ENCODE data around the gene POLR2L. TPM values are rescaled to one million over a fixed set of nuclear protein-coding genes. Genes with fewer than 3 reads are reported as not detected.

The POLR2L gene
- total RNA-seq, 1 donor from 2014 or later: 128 TPM

- Mint-ChIP-seq H3K36me3 (ENCODE audit: low read depth) (peaks cover 10% of the 10 kb centered on the region), H3K27me3 (ENCODE audit: low read depth) (no peaks in the 10 kb centered on the region), H3K27ac (ENCODE audit: unreplicated experiment) (no peak overlapping the region), H3K4me3 (no peak overlapping the region), H3K4me1 (no peaks in the 10 kb centered on the region), H3K9me3 (no peaks in the 10 kb centered on the region)
- no peak for DNase-seq (ENCODE audit: low read depth, low spot score)
- TF ChIP-seq CTCF (conservative IDR thresholded peaks at IDR 0.05): no peak
These were observed 46.2 kb upstream of the POLR2L start for GRCh38 chr11:888310-889212.

GRCh38 chr11:887589-887988 lies 45.3 kb upstream of the POLR2L start:
- Mint-ChIP-seq H3K9me3 (no peaks in the 10 kb centered on the region), H3K4me3 (no peak overlapping the region), H3K4me1 (no peaks in the 10 kb centered on the region), H3K27me3 (ENCODE audit: low read depth) (no peaks in the 10 kb centered on the region), H3K27ac (ENCODE audit: unreplicated experiment) (no peak overlapping the region), H3K36me3 (ENCODE audit: low read depth) (peaks cover 10% of the 10 kb centered on the region)
- no peak for TF ChIP-seq CTCF (conservative IDR thresholded peaks at IDR 0.05)
- no peak for DNase-seq (ENCODE audit: low read depth, low spot score)

DNA sequence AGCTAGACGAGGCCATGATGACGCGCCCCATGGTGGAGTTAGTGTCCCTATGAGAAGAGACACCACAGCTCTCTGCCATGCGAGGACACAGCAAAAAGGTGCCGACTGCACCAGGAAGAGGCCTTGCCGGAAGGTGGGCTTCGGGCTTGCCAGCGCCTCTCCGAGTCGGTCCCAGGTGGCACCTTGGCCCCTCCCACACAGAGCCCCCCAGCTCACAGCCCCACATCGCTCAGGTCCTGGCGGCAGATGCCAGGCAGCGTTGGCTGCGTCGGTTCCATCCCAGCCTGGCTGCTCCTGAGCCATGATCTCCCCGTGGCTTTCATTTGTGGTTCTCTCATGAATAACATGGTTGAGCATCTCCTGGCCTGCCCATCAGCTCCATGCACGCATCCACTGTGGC lies 44.2 kb upstream of the POLR2L start:
- Mint-ChIP-seq H3K27ac (ENCODE audit: unreplicated experiment) (no peak overlapping the region), H3K27me3 (ENCODE audit: low read depth) (no peaks in the 10 kb centered on the region), H3K9me3 (no peaks in the 10 kb centered on the region), H3K4me1 (no peaks in the 10 kb centered on the region), H3K36me3 (ENCODE audit: low read depth) (peaks cover 13% of the 10 kb centered on the region), H3K4me3 (no peak overlapping the region)
- TF ChIP-seq CTCF (conservative IDR thresholded peaks at IDR 0.05): no peak
- no peak for DNase-seq (ENCODE audit: low read depth, low spot score)

- no peak for DNase-seq (ENCODE audit: low read depth, low spot score)
- Mint-ChIP-seq H3K4me1 (no peaks in the 10 kb centered on the region), H3K27me3 (ENCODE audit: low read depth) (no peaks in the 10 kb centered on the region), H3K4me3 (no peak overlapping the region), H3K36me3 (ENCODE audit: low read depth) (peaks cover 17% of the 10 kb centered on the region), H3K27ac (ENCODE audit: unreplicated experiment) (no peak overlapping the region), H3K9me3 (no peaks in the 10 kb centered on the region)
- TF ChIP-seq CTCF (conservative IDR thresholded peaks at IDR 0.05): no peak
These were observed 42.3 kb upstream of the POLR2L start for GRCh38 chr11:884578-885070.

- peaks cover 17% of the 10 kb centered on the region for H3K36me3 Mint-ChIP-seq (ENCODE audit: low read depth)
- H3K4me3 Mint-ChIP-seq: no peak overlapping the region
- TF ChIP-seq CTCF (conservative IDR thresholded peaks at IDR 0.05): no peak
- no peaks in the 10 kb centered on the region for H3K9me3 Mint-ChIP-seq
- no peak for DNase-seq (ENCODE audit: low read depth, low spot score)
- H3K27ac Mint-ChIP-seq (ENCODE audit: unreplicated experiment): no peak overlapping the region
- no peaks in the 10 kb centered on the region for H3K27me3 Mint-ChIP-seq (ENCODE audit: low read depth)
- H3K4me1 Mint-ChIP-seq: no peaks in the 10 kb centered on the region
These were observed 41.2 kb upstream of the POLR2L start for GRCh38 chr11:883527-883926.
